HepG2 (cell line): ENCODE measurements around the gene ACBD5. TPM values are rescaled to one million over a fixed set of nuclear protein-coding genes. Genes with fewer than 3 reads are reported as not detected.

Experiments
- ATAC-seq: fragments of 200-7000 bp; cut with Tn5 transposase; 3 replicates; pipeline ENCODE4 v1.9.1; 2020; ENCODE audit warnings: mild to moderate bottlenecking, moderate library complexity
- BruUV-seq: library from RNA; stranded (reverse); fragments of 400-500 nt; replicated peaks from 2 replicates; lab custom pipeline; 2021; lab: Mats Ljungman, UMichigan
- CTCF ChIA-PET: fragments of 300-600 bp; formaldehyde crosslinking; extraction: SDS; loops from one replicate; lab custom pipeline; 2021; ENCODE audit warnings: low total read pairs, inconsistent platforms, low intra/inter-chr PET ratio; lab: Yijun Ruan, JAX
- POLR2A ChIA-PET: fragments of 350-600 bp; sonication (Branson Sonifier 250); formaldehyde crosslinking; loops from one replicate; lab custom pipeline; 2020; ENCODE audit warnings: antibody characterized with exemption, inconsistent platforms; lab: Yijun Ruan, JAX
- DNase-seq: peaks from one replicate; pipeline ENCODE4 v3.0.0-alpha.2; 2015; ENCODE audit warnings: low spot score
- FAIRE-seq: peaks from 3 replicates; lab custom pipeline; 2011; peaks lifted over from hg19 to GRCh38; lab: Jason Lieb, UNC
- H2AFZ ChIP-seq: one replicate; pipeline ENCODE4 v1.6.1; 2011; ENCODE audit warnings: low read length, inconsistent platforms
- H3K27ac ChIP-seq: fragments of 300-600 bp; 3 replicates; pipeline ENCODE4 v1.8.0; 2011; ENCODE audit warnings: mixed run types, mild to moderate bottlenecking, mixed read lengths, low read length, inconsistent platforms; ENCODE audit not compliant: insufficient read depth; ENCODE audit errors: extremely low read length
- H3K27me3 ChIP-seq, 2 experiments: fragments of 200-600 bp in 1 of 2; 2 replicates in 1 of 2; 3 replicates in 1 of 2; pipeline versions ENCODE4 v1.6.0 to v1.8.0; 2011; ENCODE audit warnings: low read length in 2 of 2, mild to moderate bottlenecking in 2 of 2, moderate library complexity in 2 of 2, inconsistent platforms in 1 of 2; ENCODE audit not compliant: insufficient read depth in 2 of 2, control insufficient read depth in 1 of 2
- H3K36me3 ChIP-seq, 2 experiments: fragments of 200-600 bp in 1 of 2; replicated peaks in 1 of 2; 2 replicates in 1 of 2; 3 replicates in 1 of 2; pipeline versions ENCODE4 v1.5.1 to v1.8.0; 2011; ENCODE audit warnings: low read length in 2 of 2, inconsistent platforms in 1 of 2; ENCODE audit not compliant: insufficient read depth in 2 of 2, control insufficient read depth in 1 of 2
- H3K4me1 ChIP-seq: 2 replicates; pipeline ENCODE4 v1.5.1; 2012; ENCODE audit warnings: low read length, inconsistent platforms; ENCODE audit not compliant: insufficient read depth
- H3K4me2 ChIP-seq: 2 replicates; pipeline ENCODE4 v1.6.0; 2011; ENCODE audit warnings: low read depth, low read length, inconsistent platforms
- H3K4me3 ChIP-seq, 3 experiments: fragments of 200-600 bp in 1 of 3; sonication (generic), shearing (Covaris generic) in 1 of 3; replicated peaks in 1 of 3; 2 replicates each; pipeline ENCODE4 v1.5.1; 2011 to 2016; ENCODE audit warnings: low read length in 3 of 3, inconsistent platforms in 2 of 3, low read depth in 2 of 3, mild to moderate bottlenecking in 2 of 3, control low read depth in 1 of 3, mixed read lengths in 1 of 3; ENCODE audit not compliant: insufficient read depth in 1 of 3
- H3K79me2 ChIP-seq: one replicate; pipeline ENCODE4 v1.6.1; 2011; ENCODE audit warnings: low read length, inconsistent platforms; ENCODE audit not compliant: insufficient read depth
- H3K9ac ChIP-seq: 2 replicates; pipeline ENCODE4 v1.6.0; 2011; ENCODE audit warnings: mild to moderate bottlenecking, low read depth, low read length, inconsistent platforms; ENCODE audit not compliant: insufficient read depth
- H3K9me3 ChIP-seq: 2 replicates; pipeline ENCODE4 v1.5.1; 2012; ENCODE audit warnings: mild to moderate bottlenecking, low read length
- H4K20me1 ChIP-seq: 2 replicates; pipeline ENCODE4 v1.6.0; 2011; ENCODE audit warnings: inconsistent platforms, mild to moderate bottlenecking, low read length, moderate library complexity; ENCODE audit not compliant: insufficient read depth
- BCL6 ChIP-seq: IDR thresholded peaks from 2 replicates; pipeline ENCODE4 v1.6.1; 2016; ENCODE audit warnings: missing genetic modification reagents, missing compliant biosample characterization
- FOSL2 ChIP-seq: sonication (generic); formaldehyde crosslinking; IDR thresholded peaks from 2 replicates; pipeline ENCODE4 v1.4.0; 2020; ENCODE audit warnings: missing genetic modification reagents
- PRMT3 ChIP-seq: sonication (generic); formaldehyde crosslinking; IDR thresholded peaks from 2 replicates; pipeline ENCODE4 v1.8.1; 2022; ENCODE audit warnings: low read depth, mild to moderate bottlenecking, moderate library complexity, missing genetic modification reagents, borderline replicate concordance
- SIX1 ChIP-seq: sonication (generic); formaldehyde crosslinking; IDR thresholded peaks from 2 replicates; pipeline ENCODE4 v1.4.0; 2020; ENCODE audit warnings: missing genetic modification reagents, borderline replicate concordance
- SMAD1 ChIP-seq: sonication (generic); formaldehyde crosslinking; IDR thresholded peaks from 2 replicates; pipeline ENCODE4 v1.4.0; 2020; ENCODE audit warnings: missing genetic modification reagents, low read depth, mild to moderate bottlenecking, borderline replicate concordance
- WGBS: methylation state at CpG from one replicate; pipeline ENCODE4 v1.1.6; 2017; ENCODE audit warnings: low lambda C conversion rate; 5-methylcytosine and 5-hydroxymethylcytosine counted together
- in situ Hi-C: cut with HindIII; loops from 2 replicates; pipeline ENCODE4 v1.10.0; 2017; ENCODE audit warnings: low pct_unique_long_range_greater_than_20kb; ENCODE audit not compliant: extremely low pct_ligation_motif_present
- intact Hi-C: fragments of 100-400 bp; cut with micrococcal nuclease; formaldehyde crosslinking; loops from one replicate; pipeline ENCODE4 v1.10.0; 2022; ENCODE audit not compliant: unreplicated experiment
- polyA plus RNA-seq, 8 experiments: library from polyadenylated mRNA; depleted of rRNA in 3 of 8; stranded (reverse) in 7 of 8; unstranded in 1 of 8; fragments of >200 nt; fragmentation: Illumina TruSeq in 4 of 8; extraction: Trizol in 4 of 8; gene quantifications; 2 replicates each; pipeline versions ENCODE4 v1.2.1 to v1.2.3, GENCODE V29; 2011 to 2016; ENCODE audit warnings: low read depth in 4 of 8, missing spikeins in 1 of 8, mixed read lengths in 1 of 8; ENCODE audit not compliant: insufficient read depth in 1 of 8
- total RNA-seq, 5 experiments: library from RNA; depleted of rRNA; stranded (reverse); fragments of >200 nt; fragmentation: Illumina TruSeq; extraction: Trizol; gene quantifications; 2 replicates each; pipeline ENCODE4 v1.2.3, GENCODE V29; 2016; ENCODE audit warnings: low read depth in 1 of 5
- TF ChIP-seq, protein P1 (sequence below): fragments of 450-650 bp; IDR thresholded peaks from 2 replicates; pipeline ENCODE4 v1.6.1; 2017; ENCODE audit warnings: mild to moderate bottlenecking
- TF ChIP-seq, protein P2 (sequence below): sonication (generic); formaldehyde crosslinking; IDR thresholded peaks from 2 replicates; pipeline ENCODE4 v1.5.0; 2020; ENCODE audit warnings: mild to moderate bottlenecking, missing genetic modification reagents

ACBD5 gene
- total and polyA plus RNA-seq, 2 of the 13 experiments (the other 11 are each of a cell fraction or from before 2014, with no cell fraction given): 10.3 to 14.8 TPM

DNA sequence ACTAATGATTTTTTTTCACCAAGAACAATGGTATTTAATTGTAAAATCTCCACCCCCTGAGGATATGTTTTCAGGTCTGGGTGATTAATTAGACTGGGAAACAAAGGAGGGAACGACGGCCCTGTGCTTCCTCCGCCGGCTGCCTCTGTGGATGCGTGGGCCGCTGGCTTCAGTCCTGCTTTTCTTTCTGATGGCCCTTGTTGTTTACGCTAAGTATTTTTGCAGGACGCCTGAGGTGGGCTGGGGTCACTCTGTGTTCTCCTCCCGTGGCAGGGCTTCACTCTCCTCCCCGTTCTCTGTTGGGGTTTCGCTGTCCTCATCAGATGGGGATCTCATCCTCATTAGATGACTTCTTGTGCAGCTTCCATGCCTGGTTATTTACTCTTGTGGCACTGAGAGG, 5.2 kb upstream of the ACBD5 start (continued):
- TF ChIP-seq BCL6 (CRISPR knock-in tag) (no peak), SIX1 (no peak), SMAD1 (no peak)
- TF ChIP-seq, protein P1, sequence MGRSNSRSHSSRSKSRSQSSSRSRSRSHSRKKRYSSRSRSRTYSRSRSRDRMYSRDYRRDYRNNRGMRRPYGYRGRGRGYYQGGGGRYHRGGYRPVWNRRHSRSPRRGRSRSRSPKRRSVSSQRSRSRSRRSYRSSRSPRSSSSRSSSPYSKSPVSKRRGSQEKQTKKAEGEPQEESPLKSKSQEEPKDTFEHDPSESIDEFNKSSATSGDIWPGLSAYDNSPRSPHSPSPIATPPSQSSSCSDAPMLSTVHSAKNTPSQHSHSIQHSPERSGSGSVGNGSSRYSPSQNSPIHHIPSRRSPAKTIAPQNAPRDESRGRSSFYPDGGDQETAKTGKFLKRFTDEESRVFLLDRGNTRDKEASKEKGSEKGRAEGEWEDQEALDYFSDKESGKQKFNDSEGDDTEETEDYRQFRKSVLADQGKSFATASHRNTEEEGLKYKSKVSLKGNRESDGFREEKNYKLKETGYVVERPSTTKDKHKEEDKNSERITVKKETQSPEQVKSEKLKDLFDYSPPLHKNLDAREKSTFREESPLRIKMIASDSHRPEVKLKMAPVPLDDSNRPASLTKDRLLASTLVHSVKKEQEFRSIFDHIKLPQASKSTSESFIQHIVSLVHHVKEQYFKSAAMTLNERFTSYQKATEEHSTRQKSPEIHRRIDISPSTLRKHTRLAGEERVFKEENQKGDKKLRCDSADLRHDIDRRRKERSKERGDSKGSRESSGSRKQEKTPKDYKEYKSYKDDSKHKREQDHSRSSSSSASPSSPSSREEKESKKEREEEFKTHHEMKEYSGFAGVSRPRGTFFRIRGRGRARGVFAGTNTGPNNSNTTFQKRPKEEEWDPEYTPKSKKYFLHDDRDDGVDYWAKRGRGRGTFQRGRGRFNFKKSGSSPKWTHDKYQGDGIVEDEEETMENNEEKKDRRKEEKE: no peak

DNA sequence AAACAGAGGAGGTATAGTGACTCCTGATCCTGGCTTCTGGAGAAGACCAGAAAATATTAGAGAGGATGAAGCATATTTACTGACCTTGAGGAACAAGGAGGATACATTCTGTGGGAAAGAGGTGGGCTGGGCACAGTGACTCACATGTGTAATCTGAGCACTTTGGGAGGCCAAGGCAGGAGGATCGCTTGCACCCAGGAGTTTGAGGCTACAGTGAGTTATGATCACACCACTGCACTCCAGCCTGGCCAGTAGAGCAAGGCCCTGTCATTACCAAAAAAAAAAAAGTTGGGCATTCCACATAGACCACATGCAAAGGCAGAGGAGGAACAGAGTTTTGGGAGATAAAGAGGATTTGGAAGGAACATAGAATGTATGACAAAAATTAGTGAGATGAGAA, 4.4 kb upstream of the ACBD5 start:
- no peak overlapping the region for H3K9ac ChIP-seq
- WGBS: 50% methylated on average over 1 of the region's 1 CpG
- no peaks in the 10 kb centered on the region for H3K36me3 ChIP-seq
- no TSS peak for BruUV-seq
- FAIRE-seq: no peak
- H4K20me1 ChIP-seq: no peaks in the 10 kb centered on the region
- ATAC-seq: no peak
- in situ Hi-C loops: no loop called here
- H3K27ac ChIP-seq: no peak overlapping the region
- DNase-seq: no peak
- peaks cover 5% of the 10 kb centered on the region for H3K79me2 ChIP-seq
- intact Hi-C loops: loop anchor here (10.0 kb wide), 1 partner anchor 260 kb away; the partner anchor contains the start of gene RAB18
- H3K4me3 ChIP-seq: no peak overlapping the region
- H2AFZ ChIP-seq: no peak overlapping the region
- no peak overlapping the region for H3K4me2 ChIP-seq
- H3K4me1 ChIP-seq: peaks cover 31% of the 10 kb centered on the region
- ChIA-PET POLR2A (no interaction called here), CTCF (no interaction called here)
- 0 out of 2 replicates have a peak, but pooled peaks have one; percentile 27 for TF ChIP-seq FOSL2 (CRISPR knock-in tag)
- TF ChIP-seq, protein P2, sequence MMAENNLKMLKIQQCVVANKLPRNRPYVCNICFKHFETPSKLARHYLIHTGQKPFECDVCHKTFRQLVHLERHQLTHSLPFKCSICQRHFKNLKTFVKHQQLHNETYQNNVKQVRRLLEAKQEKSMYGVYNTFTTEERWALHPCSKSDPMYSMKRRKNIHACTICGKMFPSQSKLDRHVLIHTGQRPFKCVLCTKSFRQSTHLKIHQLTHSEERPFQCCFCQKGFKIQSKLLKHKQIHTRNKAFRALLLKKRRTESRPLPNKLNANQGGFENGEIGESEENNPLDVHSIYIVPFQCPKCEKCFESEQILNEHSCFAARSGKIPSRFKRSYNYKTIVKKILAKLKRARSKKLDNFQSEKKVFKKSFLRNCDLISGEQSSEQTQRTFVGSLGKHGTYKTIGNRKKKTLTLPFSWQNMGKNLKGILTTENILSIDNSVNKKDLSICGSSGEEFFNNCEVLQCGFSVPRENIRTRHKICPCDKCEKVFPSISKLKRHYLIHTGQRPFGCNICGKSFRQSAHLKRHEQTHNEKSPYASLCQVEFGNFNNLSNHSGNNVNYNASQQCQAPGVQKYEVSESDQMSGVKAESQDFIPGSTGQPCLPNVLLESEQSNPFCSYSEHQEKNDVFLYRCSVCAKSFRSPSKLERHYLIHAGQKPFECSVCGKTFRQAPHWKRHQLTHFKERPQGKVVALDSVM (CRISPR knock-in tag): peak; percentile 89
- no peak for TF ChIP-seq PRMT3 (CRISPR knock-in tag)
- H3K27me3 ChIP-seq: no peaks in the 10 kb centered on the region
- no peaks in the 10 kb centered on the region for H3K9me3 ChIP-seq
